Astrocyte of the hippocampus (primary cell): ENCODE data around the gene OR3A3.

Experiments
- DNase-seq: peaks from one replicate; pipeline ENCODE4 v3.0.0; 2011; ENCODE audit warnings: low read depth, low spot score

OR3A3 gene

GRCh38 chr17:3472137-3472536, 61.0 kb downstream of the OR3A3 start:
- DNase-seq = no peak
